ENCODE measurements around the gene ATXN1. TPM values are rescaled to one million over a fixed set of nuclear protein-coding genes. Genes with fewer than 3 reads are reported as not detected.

Gene ATXN1
- total RNA-seq, 4 donors from 2014 or later: 26.4 to 46.4 (median 36.1) TPM

GRCh38 chr6:16476861-16477260, 284.4 kb downstream of the ATXN1 start:
- no peak for DNase-seq (ENCODE audit: low spot score)
- ATAC-seq (ENCODE audit: low FRiP score): no peak
- TF ChIP-seq, protein P1, sequence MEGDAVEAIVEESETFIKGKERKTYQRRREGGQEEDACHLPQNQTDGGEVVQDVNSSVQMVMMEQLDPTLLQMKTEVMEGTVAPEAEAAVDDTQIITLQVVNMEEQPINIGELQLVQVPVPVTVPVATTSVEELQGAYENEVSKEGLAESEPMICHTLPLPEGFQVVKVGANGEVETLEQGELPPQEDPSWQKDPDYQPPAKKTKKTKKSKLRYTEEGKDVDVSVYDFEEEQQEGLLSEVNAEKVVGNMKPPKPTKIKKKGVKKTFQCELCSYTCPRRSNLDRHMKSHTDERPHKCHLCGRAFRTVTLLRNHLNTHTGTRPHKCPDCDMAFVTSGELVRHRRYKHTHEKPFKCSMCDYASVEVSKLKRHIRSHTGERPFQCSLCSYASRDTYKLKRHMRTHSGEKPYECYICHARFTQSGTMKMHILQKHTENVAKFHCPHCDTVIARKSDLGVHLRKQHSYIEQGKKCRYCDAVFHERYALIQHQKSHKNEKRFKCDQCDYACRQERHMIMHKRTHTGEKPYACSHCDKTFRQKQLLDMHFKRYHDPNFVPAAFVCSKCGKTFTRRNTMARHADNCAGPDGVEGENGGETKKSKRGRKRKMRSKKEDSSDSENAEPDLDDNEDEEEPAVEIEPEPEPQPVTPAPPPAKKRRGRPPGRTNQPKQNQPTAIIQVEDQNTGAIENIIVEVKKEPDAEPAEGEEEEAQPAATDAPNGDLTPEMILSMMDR (IDR thresholded peaks at IDR 0.05): no peak

GRCh38 chr6:16475494-16475781, 285.8 kb downstream of the ATXN1 start:
- ATAC-seq (ENCODE audit: low FRiP score) (no peak), DNase-seq (ENCODE audit: low spot score) (no peak)
- TF ChIP-seq, protein P1 (IDR thresholded peaks at IDR 0.05): no peak

DNA sequence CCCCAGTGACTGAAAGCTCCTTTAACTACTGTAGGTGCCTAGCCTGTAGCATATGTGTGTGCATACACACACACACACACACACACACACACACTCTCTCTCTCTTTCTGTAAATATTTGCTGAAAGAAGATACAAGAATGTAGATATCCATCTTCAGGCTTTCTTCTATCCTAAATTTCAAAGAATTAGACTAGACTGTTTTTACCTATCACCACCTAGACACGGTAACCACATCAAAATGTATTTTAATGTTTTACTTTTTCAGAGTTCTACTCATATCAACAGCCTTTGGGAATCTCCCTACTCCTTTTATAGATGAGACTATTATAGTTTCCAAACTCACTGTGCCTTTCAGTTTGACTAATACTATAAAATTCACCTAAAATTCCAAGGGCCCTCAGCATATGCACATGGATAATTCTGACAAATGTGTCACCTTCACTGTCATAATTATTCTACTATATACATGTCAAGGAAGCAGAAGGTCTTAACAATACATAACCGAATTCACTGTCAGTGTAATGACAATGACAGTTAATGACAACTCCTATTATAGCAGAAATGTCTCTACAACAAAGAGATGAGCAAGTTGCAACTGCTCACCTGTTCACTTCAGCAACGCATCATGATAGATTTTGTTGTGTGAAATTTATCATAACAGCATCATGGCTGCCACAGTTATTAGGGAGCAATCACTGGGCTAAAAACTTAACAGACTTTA, 286.3 kb downstream of the ATXN1 start:
- TF ChIP-seq, protein P1 (IDR thresholded peaks at IDR 0.05): no peak
- ATAC-seq (ENCODE audit: low FRiP score) (no peak), DNase-seq (ENCODE audit: low spot score) (no peak)

- TF ChIP-seq, protein P1 (IDR thresholded peaks at IDR 0.05): no peak
- ATAC-seq (ENCODE audit: low FRiP score) (no peak), DNase-seq (ENCODE audit: low spot score) (no peak)
These were observed 287.1 kb downstream of the ATXN1 start for GRCh38 chr6:16473908-16474771.

DNA sequence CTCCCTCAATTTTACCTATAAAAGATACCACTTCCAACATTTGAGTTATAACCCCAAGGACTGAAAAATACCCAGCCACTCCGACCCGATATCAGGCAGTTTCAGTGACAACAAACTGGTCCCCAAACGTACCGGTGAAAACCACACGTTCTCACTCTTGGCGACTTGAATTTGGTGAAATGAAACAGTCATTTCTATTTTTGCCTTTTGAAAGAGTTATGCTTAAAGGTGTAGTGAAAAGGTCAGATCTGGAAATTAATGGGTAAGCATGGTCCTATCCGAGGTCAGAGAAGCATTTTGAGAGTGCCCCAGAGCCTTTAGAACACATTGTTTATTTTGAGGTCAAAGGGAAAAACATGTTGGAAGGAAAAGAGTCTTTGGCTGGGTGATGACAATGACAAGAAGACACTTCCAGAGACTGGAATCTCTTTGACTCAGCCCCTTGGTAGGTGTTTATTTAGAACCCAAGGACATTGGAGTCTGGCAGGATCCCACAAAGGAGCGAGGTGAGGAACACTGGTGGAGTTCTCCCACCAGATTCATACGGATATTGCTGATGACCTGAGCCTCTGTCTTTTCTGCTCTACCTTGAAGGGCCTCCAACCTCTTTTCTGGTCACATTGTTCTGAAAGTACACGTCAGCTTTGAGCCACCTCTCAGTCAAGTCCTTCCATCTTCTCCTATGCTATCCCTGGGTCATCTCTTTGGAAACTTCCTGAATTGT, 287.9 kb downstream of the ATXN1 start:
- TF ChIP-seq, protein P1 (IDR thresholded peaks at IDR 0.05): no peak
- ATAC-seq (ENCODE audit: low FRiP score): no peak

GRCh38 chr6:16472349-16473069, 288.8 kb downstream of the ATXN1 start:
- ATAC-seq (ENCODE audit: low FRiP score): no peak
- DNase-seq (ENCODE audit: low spot score): no peak
- TF ChIP-seq, protein P1 (IDR thresholded peaks at IDR 0.05): no peak

More for the DNA sequence above, 287.9 kb downstream of the ATXN1 start:
- DNase-seq (ENCODE audit: low spot score): no peak
